Measurements from ENCODE around the gene TNFAIP8. TPM values are rescaled to one million over a fixed set of nuclear protein-coding genes. Genes with fewer than 3 reads are reported as not detected.

TNFAIP8 gene
- polyA plus RNA-seq, 1 of the 3 experiments (the other 2 are of a cell fraction) = 31.3 TPM

- Histone ChIP-seq H3K4me2 (no peak overlapping the region), H3F3A (replicated peaks; ENCODE audit: insufficient read depth) (peaks cover 62% of the 10 kb centered on the region), H3K27ac (ENCODE audit: low read depth in 2 of 2, low read length in 1 of 2) (peak overlapping the region; percentile 36 to 93; a peak in 3 of 4 replicates), H4K20me1 (ENCODE audit: insufficient read depth) (no peaks in the 10 kb centered on the region), H3K36me3 (replicated peaks in 1 of 2; ENCODE audit: control insufficient read depth in 1 of 2, insufficient read depth in 2 of 2, low read length in 1 of 2) (no peaks in the 10 kb centered on the region), H3K4me1 (ENCODE audit: control insufficient read depth in 1 of 2, insufficient read depth in 2 of 2, low read depth in 1 of 2, low read length in 1 of 2) (peaks cover 6 to 49% of the 10 kb centered on the region in 2 experiments), H3K9me3 (no peaks in the 10 kb centered on the region), H3K4me3 (ENCODE audit: low read depth in 2 of 2, low read length in 1 of 2) (no peak overlapping the region), H2AFZ (ENCODE audit: low read depth) (no peak overlapping the region), H3K9ac (no peak overlapping the region), H3K27me3 (ENCODE audit: insufficient read depth) (no peaks in the 10 kb centered on the region), H3K9me2 (no peaks in the 10 kb centered on the region), H3K79me2 (ENCODE audit: insufficient read depth) (peaks cover 34% of the 10 kb centered on the region)
- WGBS (ENCODE audit: low lambda C conversion rate) = 85% methylated on average over 8 of the region's 8 CpGs
- no peak for DNase-seq
- TF ChIP-seq EZH2phosphoT487 (IDR thresholded peaks at IDR 0.05; ENCODE audit: borderline replicate concordance, low read depth) (no peak), IRF3 (IDR thresholded peaks at IDR 0.05; ENCODE audit: low read depth, low read length) (no peak), POLR2AphosphoS5 (IDR thresholded peaks at IDR 0.05; ENCODE audit: low read depth, low read length) (no peak), FOXM1 (IDR thresholded peaks at IDR 0.05; ENCODE audit: low read depth) (no peak), YY1 (IDR thresholded peaks at IDR 0.05; ENCODE audit: low read depth) (no peak), NFIC (IDR thresholded peaks at IDR 0.05; ENCODE audit: borderline replicate concordance) (no peak), EP300 (IDR thresholded peaks at IDR 0.05; ENCODE audit: borderline replicate concordance in 1 of 2, low read depth in 1 of 2, low read length in 1 of 2) (no peak), USF1 (IDR thresholded peaks at IDR 0.05; ENCODE audit: borderline replicate concordance, low read depth) (no peak), FOXJ3 (CRISPR knock-in tag; IDR thresholded peaks at IDR 0.05) (no peak), GABPA (IDR thresholded peaks at IDR 0.05; ENCODE audit: low read depth) (no peak), MXI1 (IDR thresholded peaks at IDR 0.05; ENCODE audit: low read depth, low read length) (no peak), RCOR1 (IDR thresholded peaks at IDR 0.05; ENCODE audit: low read length) (no peak), CHD2 (IDR thresholded peaks at IDR 0.05; ENCODE audit: low read length, partially characterized antibody) (no peak), ZBTB33 (IDR thresholded peaks at IDR 0.05; ENCODE audit: borderline replicate concordance, low read depth) (no peak), MAX (IDR thresholded peaks at IDR 0.05; ENCODE audit: low read depth) (no peak)
- TF ChIP-seq, protein P1, sequence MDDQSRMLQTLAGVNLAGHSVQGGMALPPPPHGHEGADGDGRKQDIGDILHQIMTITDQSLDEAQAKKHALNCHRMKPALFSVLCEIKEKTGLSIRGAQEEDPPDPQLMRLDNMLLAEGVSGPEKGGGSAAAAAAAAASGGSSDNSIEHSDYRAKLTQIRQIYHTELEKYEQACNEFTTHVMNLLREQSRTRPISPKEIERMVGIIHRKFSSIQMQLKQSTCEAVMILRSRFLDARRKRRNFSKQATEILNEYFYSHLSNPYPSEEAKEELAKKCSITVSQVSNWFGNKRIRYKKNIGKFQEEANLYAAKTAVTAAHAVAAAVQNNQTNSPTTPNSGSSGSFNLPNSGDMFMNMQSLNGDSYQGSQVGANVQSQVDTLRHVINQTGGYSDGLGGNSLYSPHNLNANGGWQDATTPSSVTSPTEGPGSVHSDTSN (IDR thresholded peaks at IDR 0.05) = no peak
- TF ChIP-seq, protein P2, sequence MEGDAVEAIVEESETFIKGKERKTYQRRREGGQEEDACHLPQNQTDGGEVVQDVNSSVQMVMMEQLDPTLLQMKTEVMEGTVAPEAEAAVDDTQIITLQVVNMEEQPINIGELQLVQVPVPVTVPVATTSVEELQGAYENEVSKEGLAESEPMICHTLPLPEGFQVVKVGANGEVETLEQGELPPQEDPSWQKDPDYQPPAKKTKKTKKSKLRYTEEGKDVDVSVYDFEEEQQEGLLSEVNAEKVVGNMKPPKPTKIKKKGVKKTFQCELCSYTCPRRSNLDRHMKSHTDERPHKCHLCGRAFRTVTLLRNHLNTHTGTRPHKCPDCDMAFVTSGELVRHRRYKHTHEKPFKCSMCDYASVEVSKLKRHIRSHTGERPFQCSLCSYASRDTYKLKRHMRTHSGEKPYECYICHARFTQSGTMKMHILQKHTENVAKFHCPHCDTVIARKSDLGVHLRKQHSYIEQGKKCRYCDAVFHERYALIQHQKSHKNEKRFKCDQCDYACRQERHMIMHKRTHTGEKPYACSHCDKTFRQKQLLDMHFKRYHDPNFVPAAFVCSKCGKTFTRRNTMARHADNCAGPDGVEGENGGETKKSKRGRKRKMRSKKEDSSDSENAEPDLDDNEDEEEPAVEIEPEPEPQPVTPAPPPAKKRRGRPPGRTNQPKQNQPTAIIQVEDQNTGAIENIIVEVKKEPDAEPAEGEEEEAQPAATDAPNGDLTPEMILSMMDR (IDR thresholded peaks at IDR 0.05) = no peak
- ChIA-PET CTCF (interaction anchor here (0.5 to 3.3 kb wide), 2 partner anchors 11 to 17 kb away, joined by 3 to 11 read pairs; no protein-coding TSS in a partner anchor), POLR2A (no interaction called here)
Observed at GRCh38 chr5:119395080-119395836, 39.4 kb downstream of the TNFAIP8 start.

All from SK-N-SH (cell line).